GM11168 (cell line): ENCODE data around the gene ACIN1.

Experiments
- in situ Hi-C: fragments of 300-500 bp; cut with MboI; formaldehyde crosslinking; loops from one replicate; pipeline ENCODE4 v1.12.0; 2022; ENCODE audit warnings: low sequenced_read_pairs; ENCODE audit not compliant: unreplicated experiment

ACIN1 gene

DNA sequence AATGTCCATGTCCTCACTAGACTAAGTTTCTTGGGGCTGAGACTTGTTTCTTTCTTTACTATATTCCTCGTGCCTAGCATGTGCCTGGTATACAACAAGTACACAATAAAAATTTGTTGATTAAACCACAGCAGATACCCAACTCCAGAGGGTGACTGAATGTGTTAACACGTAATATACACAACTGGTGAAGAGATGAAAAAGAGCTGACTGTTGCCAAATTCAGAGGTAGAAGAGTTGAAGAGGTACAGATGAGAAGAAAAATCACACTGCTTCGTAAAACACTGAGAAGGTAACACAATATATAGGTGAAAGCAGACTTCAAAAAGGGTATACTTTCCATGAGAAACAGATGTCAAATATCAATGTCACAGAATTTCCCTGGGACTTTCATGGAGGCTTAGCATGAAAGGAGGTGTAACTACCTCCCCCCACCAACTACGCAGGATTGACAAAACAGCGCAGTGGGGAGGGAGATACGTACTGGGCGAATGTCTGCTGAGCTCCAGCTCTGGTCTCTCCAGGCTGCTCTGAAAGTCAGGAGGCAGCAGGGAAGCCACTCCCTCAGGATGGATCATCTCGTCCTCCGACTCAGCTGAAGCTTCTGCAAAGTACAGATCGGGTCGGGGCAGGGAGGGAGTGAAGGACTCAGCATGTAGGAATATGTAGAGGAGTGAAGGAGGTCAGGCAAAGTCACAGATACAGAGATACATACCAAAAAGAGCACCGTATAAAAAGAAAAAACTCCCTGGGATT is 5.3 kb downstream of the ACIN1 start:
- in situ Hi-C loops = no loop called here

DNA sequence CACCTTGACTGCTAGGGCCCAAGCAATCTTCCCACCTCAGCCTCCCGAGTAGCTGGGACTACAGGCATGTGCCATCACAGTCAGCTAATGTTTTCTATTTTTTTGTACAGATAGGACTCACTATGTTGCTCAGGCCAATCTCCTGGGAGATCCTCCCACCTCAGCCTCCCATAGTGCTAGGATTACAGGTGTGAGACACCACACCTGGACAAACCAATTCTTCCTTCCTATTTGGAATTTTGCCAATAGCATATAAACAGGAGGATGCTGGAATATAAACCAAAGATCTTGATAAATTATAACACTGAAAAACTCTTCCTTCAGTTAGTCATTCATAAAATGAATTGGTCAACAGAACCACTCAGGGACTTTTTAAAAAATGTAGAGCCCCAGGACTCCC is 8.4 kb downstream of the ACIN1 start:
- in situ Hi-C loops = no loop called here

DNA sequence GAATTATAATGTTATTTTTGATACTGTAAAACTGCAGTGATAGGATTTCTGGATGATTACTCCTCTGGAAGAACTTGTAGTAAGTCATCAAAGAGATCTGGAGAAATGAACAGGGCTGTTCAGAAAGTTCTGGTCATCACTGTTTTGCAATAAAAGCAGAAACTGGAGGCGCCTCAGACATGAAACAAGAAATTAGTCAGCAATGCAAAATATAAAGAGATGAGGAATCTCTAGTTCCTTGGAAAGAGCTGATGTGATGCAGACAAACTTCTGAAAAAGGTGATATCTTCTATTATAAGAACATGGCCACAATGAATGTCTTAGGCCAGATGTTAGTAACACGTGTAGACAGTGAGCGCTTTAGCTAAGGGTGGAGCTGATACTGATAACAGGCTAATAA is 9.5 kb downstream of the ACIN1 start:
- in situ Hi-C loops = no loop called here

DNA sequence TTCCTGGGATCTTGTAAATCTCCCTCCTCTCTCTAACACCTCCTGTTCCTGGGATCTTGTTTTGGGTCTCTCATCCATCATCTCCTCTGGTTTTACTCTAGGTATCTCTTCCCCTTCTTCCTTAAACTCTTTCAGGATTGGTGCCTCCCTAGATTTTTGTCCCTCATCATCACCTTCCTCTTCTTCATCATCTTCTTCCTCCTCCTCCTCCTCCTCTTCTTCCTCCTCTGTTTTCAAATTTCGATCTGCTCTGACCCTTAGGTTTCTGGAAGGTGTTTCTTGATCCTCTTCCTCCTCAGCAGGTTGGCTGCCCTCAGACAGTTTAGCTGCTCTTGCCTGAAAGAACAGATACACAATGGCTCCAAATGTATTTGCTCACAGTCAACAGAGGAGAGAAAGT is 14.5 kb downstream of the ACIN1 start:
- in situ Hi-C loops = no loop called here

DNA sequence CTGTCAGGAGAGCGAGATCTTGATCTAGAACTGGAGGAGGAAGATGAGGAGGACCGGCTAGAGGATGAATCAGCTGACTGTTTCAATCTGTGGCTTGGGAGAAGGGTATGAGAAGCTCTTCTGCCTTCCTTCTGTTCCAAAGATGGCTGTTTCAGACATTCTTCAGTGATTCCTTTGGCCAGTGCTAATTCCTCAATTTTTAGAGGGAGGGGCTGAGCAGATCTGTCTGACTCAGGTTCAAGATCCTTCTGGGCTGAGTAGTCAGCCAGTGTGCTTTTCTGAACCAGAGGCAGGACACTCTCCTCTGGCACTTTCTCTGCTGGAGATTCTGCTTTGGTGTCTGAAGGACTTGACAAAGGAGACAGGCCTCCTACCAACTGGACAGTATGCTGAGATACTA is 15.2 kb downstream of the ACIN1 start:
- in situ Hi-C loops = no loop called here

DNA sequence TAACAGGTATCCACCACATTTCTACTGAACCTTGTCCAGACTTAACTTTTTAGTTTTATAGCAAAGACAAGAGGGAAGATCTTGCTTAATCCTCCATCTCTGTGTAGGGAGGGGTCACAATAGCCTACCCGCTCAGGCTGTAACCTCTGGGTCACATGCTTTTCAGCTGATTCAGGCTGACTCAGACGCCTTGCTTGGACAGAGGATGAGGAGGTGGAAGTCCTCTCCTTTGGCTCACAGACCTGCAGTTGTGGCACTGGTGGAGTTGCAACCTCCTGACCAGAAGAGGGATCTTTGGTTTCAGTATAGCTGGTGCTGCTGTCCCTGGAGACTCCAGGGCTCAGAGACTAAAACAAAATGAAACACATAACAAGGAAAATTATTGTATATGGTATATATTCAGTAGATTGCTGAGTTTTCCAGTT is 16.2 kb downstream of the ACIN1 start:
- in situ Hi-C loops = no loop called here

DNA sequence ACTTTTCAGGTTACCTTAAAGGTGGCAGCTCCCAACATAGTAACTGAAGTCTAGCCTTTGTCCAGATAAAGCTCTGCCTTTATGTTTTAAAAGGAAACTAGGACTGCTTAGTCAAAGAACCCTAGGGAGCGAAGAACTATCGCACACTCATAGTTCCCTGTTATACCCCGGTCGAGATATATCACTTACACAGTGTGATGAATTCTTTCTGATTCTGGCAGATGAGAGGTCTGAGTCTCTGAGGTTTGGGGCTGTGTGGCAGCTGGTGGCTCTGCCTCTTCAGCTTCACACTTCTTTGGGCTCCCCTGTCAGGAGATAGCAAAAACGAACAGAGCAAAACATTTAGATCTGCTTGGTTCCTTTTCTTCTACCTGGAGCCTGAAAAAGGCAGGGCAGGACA is 17.0 kb downstream of the ACIN1 start:
- in situ Hi-C loops = no loop called here

DNA sequence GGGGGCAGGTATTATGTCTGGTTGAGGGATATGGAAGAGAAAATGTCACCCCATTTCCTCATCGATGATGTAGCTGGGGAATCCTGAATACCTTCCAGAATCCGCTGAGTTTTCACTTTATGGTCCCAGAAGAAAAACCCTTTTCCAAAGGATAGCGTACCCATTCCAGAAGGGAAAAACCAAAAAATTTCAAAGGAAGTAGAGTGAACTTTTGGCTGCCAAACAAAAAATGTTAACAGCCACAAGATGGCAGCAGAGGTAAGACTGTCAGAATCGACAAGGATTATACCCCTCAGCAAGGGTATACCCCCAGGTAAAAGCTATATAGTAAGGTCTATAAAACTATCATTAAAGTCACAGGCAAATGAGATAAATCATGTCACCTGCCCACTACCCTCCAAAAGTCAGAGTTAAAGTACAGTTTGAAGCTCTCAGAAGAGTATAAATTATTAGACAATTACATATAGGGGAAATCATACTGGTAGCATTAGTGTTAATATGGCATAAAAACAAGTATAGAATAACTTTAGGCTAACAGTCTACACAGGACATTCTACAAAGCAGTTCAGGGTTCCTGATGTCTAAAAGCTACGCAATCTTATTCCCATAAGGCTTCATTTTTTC is 18.0 kb downstream of the ACIN1 start:
- in situ Hi-C loops = no loop called here

DNA sequence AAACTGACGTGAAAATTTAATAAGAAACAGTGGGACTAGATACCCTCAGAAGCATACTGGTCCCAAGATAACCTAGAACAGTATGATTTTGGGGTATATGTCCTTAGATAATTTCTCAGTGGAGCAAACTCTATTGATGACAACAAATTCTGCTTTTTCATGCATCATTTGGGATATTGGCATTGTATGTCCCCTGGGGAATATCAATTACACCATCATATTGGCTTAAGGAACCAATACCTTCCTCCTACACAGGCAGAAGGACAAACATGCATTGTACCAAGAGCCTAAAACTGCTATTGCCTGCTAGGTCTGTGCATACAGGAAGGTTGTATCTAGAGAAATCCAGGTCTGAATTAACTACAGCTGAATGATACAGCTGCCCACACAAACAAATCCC is 20.0 kb downstream of the ACIN1 start:
- in situ Hi-C loops = no loop called here

DNA sequence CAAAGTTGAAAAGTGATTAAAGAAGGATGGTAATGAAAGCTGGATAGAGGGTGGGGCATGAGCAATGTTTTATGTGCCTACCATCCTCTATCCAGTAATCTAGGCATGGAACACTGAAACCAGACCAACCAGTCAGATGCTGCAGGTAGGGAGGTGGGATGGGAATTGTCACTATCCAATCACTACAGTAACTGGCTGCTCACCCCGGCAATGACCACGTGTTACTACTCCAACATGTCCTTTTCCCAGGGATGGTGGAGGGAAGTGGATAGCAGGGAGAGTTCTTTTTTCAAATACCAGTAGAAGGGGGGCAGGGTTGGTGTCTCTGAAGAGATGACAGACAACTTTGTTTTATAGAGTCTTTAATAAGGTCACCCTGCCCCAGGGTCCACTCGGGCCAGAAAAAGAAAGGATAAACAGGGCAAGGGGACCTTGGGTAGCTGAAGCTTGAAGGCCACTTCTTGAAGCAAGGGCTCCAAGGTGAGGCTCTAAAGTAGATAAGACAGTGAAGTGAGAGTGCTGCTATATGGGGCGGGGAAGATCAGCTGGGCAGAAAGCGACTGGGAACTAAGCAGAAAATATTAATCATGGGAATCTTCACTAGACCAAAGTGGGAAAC is 22.9 kb downstream of the ACIN1 start:
- in situ Hi-C loops = no loop called here

DNA sequence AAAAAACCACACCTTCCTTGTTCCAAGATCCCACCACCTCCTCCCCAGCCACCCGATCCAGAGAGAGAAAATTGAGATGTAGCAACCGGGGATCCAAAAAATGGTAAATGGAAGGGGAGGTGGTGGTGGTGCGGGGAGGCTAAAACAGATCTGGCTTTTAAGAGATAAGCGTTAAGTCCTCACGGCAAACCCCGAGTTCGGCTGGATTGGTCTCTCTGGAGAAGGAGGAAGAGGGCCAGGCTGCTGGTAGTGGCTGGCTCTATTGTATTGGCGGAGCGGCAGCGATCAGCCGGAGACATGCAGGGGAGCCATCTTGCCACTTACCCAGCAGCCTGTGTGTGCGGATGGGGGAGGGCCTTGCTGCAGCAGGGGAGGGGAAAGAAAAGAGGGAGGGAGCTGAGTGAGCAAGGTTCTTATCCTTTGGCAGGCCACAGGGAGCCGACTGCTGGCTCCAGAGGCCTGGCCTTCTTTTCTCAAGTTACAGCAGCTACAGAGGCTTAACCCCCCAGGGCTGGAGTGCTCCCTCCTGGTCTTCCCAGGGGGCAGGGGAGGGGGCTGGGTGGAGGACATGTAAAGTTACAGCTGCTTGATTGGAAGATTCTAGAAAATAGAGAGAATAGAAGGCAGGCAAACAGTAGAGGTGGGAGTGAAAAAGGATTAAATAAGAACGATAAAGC is 23.6 kb downstream of the ACIN1 start:
- in situ Hi-C loops = no loop called here

DNA sequence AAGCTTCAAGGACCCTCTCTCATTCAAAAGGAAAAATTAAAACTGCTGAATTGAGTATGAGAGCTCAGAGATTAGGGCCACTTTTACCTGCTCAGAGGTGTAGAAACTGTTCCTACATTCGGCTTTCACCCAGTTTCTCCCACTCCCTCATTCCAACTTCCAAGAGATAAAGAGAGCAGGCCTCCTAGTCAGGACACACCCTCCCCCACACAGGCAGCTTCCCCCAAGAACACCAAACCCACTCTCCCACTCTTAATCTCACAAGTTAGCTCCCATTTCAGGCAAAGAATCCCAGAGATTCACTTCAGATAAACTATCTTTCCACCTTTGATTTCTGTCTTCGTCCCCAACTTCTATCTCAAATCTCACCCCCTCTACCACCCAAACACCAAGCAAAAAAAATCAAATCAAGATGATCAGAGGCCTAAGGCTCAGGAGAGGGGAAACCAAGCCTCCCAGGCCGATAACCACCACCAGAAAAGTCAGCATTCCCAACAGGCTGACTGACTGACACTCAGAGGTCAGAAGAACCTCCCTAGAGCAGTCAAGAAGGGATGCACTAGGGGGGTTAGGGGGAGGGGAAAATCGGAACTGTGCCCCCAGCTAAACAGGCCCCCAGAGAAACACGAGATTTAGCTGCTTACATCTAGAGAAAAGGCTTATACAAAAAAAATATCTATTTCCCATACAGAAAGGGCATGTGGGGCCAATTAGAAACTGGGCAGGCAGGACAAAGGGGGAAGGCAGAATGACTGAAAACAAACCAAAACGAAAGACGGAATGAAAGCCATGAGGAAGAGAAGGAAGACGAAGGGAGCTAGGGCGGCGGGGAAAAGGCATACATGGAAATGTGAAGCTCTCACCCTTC is 24.4 kb downstream of the ACIN1 start:
- in situ Hi-C loops = no loop called here

DNA sequence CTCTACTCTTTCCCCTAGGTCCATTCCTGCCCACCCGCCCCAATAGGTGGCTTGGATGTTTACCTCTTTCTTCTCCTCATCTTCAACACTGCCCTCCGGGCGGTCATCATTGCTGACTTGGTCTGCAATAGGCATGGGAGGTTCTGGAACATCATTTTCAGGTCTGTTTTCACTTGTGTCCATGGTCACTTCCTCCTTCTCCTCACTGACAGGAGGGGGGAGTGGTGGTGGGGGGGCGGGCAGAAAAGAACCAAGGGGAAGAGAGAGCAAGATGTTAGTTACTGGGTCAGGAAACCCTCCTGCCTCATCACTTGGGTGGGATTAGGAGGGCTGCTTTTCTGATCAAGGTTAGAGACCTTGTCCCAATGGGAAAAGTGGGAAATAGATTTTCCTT is 25.5 kb downstream of the ACIN1 start:
- in situ Hi-C loops = loop anchor here (5.0 kb wide), 1 partner anchor 77 kb away; no protein-coding TSS in a partner anchor

DNA sequence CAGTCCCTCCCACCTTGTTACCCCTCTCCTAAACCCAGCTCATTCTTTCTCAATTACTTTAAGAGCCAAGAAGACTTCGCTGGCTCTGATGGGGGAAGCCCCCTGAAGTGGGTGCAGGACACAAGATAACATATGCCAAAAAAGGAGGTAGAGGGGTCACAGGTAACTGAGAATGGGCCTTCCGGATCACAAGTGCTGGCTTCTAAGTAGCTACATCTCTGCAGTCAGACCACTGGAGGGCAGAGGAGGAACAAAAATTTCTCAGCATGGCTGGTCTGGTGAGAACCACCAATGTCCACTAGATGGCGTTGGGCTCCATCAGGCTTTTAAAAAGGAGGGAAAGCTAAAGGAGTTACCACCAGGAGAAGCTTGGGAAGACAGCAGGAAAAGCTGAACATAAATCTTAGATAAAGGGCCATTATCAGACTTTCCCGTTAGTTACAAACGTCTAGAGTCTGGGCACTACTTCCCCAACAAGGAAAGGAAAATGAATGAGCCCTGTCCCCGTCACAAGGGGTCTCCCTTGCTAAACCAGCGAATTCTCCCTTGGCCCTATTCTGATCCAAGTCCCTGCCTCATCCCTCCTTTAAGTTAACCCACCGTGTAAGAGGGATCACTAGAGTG is 26.0 kb downstream of the ACIN1 start:
- in situ Hi-C loops = loop anchor here (5.0 kb wide), 1 partner anchor 77 kb away; no protein-coding TSS in a partner anchor

DNA sequence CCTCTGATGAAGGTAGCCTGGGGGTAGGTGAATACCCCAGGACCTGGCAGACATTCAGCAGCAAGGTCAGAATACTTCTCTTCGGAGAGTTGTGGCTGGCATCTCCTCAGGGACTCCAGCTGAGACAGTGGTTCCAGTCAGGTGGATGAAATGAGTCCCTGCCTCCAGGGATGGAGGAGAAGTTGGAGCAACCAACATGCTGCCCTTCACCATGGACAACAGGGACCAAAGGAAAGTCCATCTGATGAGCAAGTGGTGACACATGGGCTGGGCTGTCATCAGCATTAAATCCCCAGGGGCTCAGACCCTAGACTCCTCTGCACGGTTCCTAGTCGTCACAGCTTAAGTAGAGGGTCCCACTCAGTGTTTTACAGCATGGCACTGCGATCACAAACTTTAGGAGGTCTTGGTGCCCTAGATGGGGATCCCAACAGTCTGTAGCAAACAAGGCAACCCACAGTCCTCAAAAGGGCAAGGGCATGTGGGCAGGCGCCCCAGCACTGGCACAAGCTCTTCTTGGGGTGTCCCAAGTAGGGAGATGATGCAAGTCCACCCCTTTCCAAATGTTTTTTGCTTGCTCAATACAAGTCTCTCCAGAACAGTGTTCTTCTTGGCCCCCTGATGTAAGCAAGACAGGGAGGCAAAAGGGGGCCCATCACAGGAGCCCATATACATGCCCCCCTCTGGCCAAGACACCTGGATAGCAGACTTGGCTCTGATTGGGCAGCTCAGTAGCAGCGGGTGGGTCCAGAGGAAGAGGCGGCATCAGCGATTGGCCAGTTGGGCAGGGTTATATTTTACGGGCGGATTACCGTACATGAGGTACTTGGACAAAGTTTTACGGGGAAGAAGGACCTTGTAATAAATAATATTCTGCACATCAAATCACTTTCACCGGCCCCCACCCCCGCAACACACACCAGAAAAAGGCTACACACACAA is 26.8 kb downstream of the ACIN1 start:
- in situ Hi-C loops = loop anchor here (5.0 kb wide), 1 partner anchor 76 kb away; no protein-coding TSS in a partner anchor

DNA sequence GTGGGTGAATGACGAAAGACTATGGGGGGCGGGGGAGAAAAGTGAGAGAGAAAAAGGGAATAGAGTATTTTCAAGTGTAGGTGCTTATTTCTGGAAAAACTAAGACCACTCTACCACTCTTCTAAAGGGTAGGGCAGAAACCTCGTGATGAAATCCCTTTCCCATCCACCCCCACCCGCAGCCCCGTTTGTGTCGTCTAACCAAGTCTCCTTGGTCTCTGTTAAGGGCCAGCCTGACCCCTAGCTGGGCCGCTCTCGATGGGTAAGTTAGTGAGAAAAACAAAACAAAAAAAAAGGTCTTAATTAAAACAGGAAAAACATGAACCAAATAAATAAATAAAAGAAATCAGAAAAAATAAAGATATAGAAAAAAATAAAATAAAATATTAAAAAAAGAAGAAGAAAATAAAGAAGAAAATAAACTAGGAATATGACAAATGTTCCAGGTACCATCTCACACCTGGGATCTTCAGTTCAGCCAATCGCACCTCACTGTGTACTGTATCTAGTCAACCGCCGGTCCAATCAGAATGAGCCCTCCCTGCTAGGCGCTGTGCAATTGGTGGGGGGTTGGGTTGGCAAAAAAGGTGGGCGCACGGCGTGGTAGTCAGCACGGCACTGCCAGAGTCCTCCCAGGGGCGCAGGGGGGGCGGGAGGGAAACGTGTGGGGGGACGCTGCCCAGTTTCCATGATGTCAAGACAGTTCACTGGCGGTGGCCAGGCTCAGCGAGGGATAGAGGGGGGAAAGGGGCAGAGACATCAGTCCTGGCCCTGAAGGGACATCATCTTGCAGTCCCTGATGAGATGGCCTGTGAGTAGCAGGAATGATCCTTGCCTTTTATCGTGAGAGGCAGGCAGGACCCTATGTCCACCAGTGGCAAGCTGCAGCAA is 27.8 kb downstream of the ACIN1 start:
- in situ Hi-C loops = loop anchor here (5.0 kb wide), 1 partner anchor 75 kb away; no protein-coding TSS in a partner anchor

DNA sequence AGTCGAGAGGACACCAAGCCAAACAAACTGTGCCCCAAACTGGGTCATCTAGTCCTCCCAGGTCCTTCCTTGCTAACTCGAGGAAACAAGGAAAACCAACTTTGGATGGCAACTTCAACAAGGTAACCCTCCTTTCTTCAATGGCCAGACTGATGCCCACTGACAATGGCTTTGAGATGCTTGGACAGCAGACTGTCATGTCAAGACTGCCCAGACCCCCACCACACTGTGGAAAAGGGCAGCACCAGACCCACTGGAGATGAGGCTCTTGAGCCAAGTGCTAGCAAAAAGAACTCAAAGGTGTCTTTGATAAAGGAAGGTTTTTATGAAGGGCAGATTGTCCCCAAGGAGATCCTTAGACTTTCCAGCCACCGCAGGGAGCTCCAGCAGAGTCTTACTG is 28.6 kb downstream of the ACIN1 start:
- in situ Hi-C loops = loop anchor here (5.0 kb wide), 1 partner anchor 74 kb away; no protein-coding TSS in a partner anchor
